GM23338 (cell line): ENCODE results near the gene CIAO3.

Source experiments
- EZH2 ChIP-seq: fragments of 200-600 bp; sonication (generic); IDR thresholded peaks from one replicate; pipeline ENCODE4 v1.8.0; 2017; ENCODE audit warnings: antibody characterized with exemption, mild to moderate bottlenecking, low read depth; ENCODE audit not compliant: unreplicated experiment
- EZH2phosphoT487 ChIP-seq: fragments of 200-600 bp; sonication (generic); IDR thresholded peaks from one replicate; pipeline ENCODE4 v1.8.1; 2018; ENCODE audit warnings: antibody characterized with exemption; ENCODE audit not compliant: unreplicated experiment
- JUNB ChIP-seq: IDR thresholded peaks from one replicate; pipeline ENCODE4 v1.6.1; 2016; ENCODE audit warnings: antibody characterized with exemption; ENCODE audit not compliant: unreplicated experiment
- POLR2AphosphoS5 ChIP-seq: IDR thresholded peaks from 2 replicates; pipeline ENCODE4 v1.6.1; 2016; ENCODE audit warnings: antibody characterized with exemption, low read depth
- TF ChIP-seq, protein P1 (sequence below), 2 experiments: fragments of 200-600 bp in 1 of 2; sonication (generic) in 1 of 2; conservative IDR thresholded peaks; 2 replicates each; pipeline versions ENCODE4 v1.5.1 to v1.6.1; 2016 to 2017; ENCODE audit warnings: antibody characterized with exemption in 2 of 2, low read depth in 2 of 2, mild to moderate bottlenecking in 2 of 2, moderate library complexity in 1 of 2
- TF ChIP-seq, protein P2 (sequence below): IDR thresholded peaks from one replicate; pipeline ENCODE4 v1.6.1; 2018; ENCODE audit warnings: antibody characterized with exemption; ENCODE audit not compliant: unreplicated experiment

DNA sequence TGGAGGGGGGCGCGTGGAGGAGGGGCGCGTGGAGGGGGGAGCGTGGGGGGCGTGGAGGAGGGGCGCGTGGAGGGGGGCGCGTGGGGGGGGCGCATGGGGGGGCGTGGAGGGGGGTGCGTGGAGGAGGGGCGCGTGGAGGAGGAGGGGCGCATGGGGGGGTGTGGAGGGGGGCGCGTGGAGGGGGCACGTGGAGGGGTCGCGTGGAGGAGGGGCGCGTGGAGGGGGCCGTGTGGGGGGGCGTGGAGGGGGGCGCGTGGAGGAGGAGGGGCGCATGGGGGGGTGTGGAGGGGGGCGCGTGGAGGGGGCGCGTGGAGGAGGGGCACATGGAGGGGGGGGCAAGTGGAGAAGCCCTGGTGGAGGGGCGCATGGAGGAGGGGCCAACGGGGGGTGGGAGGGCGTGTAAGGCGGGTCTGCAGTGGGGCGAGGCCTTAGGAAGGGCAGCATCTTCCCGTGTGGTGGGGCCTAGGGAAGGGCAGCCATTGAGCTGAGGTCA is 27.0 kb upstream of the CIAO3 start:
- TF ChIP-seq, protein P1, sequence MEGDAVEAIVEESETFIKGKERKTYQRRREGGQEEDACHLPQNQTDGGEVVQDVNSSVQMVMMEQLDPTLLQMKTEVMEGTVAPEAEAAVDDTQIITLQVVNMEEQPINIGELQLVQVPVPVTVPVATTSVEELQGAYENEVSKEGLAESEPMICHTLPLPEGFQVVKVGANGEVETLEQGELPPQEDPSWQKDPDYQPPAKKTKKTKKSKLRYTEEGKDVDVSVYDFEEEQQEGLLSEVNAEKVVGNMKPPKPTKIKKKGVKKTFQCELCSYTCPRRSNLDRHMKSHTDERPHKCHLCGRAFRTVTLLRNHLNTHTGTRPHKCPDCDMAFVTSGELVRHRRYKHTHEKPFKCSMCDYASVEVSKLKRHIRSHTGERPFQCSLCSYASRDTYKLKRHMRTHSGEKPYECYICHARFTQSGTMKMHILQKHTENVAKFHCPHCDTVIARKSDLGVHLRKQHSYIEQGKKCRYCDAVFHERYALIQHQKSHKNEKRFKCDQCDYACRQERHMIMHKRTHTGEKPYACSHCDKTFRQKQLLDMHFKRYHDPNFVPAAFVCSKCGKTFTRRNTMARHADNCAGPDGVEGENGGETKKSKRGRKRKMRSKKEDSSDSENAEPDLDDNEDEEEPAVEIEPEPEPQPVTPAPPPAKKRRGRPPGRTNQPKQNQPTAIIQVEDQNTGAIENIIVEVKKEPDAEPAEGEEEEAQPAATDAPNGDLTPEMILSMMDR (conservative IDR thresholded peaks at IDR 0.05; ENCODE audit: low read depth in 2 of 2) = no peak
- TF ChIP-seq POLR2AphosphoS5 = no peak
- TF ChIP-seq EZH2 = no peak
- TF ChIP-seq, protein P2, sequence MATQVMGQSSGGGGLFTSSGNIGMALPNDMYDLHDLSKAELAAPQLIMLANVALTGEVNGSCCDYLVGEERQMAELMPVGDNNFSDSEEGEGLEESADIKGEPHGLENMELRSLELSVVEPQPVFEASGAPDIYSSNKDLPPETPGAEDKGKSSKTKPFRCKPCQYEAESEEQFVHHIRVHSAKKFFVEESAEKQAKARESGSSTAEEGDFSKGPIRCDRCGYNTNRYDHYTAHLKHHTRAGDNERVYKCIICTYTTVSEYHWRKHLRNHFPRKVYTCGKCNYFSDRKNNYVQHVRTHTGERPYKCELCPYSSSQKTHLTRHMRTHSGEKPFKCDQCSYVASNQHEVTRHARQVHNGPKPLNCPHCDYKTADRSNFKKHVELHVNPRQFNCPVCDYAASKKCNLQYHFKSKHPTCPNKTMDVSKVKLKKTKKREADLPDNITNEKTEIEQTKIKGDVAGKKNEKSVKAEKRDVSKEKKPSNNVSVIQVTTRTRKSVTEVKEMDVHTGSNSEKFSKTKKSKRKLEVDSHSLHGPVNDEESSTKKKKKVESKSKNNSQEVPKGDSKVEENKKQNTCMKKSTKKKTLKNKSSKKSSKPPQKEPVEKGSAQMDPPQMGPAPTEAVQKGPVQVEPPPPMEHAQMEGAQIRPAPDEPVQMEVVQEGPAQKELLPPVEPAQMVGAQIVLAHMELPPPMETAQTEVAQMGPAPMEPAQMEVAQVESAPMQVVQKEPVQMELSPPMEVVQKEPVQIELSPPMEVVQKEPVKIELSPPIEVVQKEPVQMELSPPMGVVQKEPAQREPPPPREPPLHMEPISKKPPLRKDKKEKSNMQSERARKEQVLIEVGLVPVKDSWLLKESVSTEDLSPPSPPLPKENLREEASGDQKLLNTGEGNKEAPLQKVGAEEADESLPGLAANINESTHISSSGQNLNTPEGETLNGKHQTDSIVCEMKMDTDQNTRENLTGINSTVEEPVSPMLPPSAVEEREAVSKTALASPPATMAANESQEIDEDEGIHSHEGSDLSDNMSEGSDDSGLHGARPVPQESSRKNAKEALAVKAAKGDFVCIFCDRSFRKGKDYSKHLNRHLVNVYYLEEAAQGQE = no peak
- TF ChIP-seq EZH2phosphoT487 = no peak
- TF ChIP-seq JUNB = no peak
